Glomerular endothelial cell (primary cell): ENCODE measurements around the gene NISCH. TPM values are rescaled to one million over a fixed set of nuclear protein-coding genes. Genes with fewer than 3 reads are reported as not detected.

ENCODE experiments used
- DNase-seq: peaks from one replicate; pipeline ENCODE4 v3.0.0-alpha.2; 2011; ENCODE audit warnings: low read depth, low spot score; ENCODE audit errors: extremely low read depth
- total RNA-seq: library from RNA; depleted of rRNA; stranded (reverse); fragments of >200 nt; gene quantifications from 2 replicates; pipeline ENCODE4 v1.2.3, GENCODE V29; 2015

Gene NISCH
- total RNA-seq, 1 donor from 2014 or later = 113 TPM

DNA sequence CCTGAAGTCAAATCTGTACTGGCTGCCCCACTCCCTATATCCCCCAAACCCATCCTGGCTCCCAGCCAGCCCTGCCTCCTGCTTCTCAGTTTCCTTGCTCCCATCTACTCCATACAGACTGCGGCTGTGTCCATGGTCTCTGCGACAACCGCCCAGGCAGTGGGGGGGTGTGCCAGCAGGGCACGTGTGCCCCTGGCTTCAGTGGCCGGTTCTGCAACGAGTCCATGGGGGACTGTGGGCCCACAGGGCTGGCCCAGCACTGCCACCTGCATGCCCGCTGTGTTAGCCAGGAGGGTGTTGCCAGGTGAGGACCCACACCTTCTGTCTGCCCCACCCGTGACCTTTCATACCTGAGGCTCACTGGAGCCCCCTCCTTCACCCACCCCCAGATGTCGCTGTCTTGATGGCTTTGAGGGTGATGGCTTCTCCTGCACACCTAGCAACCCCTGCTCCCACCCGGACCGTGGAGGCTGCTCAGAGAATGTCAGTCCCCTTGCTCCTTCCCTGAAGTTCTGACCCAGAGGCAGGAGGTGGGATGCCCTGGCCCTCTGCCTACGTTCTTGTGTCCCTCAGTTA is 54.4 kb downstream of the NISCH start:
- no peak for DNase-seq

DNA sequence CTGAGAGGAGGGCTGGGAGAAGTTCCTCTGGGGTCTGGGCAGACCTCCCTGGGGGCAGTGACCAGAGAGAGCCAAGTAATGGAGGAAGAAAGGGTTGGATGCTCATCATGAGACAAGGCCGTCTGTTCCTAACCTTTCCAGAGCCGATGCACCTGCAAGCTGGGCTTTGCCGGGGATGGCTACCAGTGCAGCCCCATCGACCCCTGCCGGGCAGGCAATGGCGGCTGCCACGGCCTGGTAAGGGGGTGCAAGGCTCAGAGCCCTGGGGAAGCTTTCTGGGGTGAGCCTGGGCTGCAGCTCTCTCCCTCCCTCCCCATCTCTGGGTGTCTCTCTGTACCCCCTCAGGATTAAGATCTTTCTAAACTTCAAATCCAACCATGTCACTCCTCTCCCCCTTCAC is 56.1 kb downstream of the NISCH start:
- DNase-seq = no peak

DNA sequence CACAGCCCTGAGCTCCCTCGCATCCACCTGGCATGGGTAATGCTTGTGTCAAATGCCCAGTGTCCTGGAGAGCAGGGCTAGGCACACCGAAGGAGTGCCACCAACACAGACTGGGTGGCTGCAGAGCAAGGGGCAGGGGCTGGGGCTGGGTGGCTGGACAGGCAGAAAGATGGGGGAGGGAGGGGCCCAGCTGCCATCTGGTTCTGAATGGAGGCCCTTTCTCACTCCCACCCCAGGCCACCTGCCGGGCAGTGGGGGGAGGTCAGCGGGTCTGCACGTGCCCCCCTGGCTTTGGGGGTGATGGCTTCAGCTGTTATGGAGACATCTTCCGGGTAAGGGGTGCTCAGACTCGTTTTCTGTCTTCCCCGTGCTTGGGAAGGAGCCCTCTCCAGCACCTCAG is 56.7 kb downstream of the NISCH start:
- no peak for DNase-seq

DNA sequence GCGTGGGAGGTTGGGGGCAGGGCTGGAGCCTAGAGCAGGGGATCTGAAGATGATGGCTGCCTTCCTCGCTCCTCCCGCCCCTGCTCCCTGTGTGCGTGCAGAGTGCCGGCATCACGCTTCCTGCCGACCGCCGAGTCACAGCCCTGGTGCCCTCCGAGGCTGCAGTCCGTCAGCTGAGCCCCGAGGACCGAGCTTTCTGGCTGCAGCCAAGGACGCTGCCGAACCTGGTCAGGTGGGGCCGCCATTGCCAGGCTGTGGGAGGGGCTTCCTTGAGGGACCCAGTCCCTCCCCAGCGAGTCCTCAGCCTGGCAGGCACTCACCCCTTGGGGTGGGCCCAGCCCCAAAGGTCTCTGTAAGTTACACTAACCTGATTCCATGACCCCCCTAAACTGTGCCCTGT is 57.3 kb downstream of the NISCH start:
- DNase-seq = no peak

DNA sequence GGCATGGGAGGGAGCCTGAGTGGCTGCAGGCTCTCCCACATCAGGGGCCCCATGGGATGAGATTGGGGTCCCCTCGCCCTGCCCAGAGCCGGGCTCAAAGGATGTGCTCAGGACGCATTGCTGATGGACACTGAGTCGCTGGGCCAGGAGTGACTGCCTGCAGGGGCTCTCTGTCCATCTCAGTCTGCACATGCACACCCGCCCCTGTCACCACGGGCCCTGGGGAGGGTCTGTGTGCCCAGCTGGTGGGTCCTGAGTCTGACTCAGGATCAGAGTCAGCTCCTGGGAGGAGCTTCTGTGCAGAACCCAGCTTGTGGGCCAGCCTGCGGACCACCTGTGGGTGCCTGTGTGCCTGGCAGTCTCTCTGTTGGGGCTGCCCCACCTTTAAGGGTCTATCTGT is 57.9 kb downstream of the NISCH start:
- DNase-seq = no peak

DNA sequence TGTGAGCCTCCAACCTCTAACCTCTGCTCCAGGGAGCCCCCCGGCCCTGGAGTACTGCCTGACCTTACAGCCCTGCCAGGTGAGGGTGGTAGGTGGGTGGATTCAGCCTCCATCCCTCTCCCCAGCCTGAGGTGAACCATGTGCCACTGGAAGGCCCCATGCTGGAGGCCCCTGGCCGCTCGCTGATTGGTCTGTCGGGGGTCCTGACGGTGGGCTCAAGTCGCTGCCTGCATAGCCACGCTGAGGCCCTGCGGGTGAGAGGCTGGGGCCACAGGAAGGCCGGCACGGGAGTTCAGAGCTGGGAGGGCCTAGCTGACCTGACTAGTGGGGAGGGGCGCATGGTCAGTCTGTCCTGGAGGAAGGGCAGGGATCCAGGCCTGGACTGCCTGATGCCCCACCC is 59.2 kb downstream of the NISCH start:
- no peak for DNase-seq

DNA sequence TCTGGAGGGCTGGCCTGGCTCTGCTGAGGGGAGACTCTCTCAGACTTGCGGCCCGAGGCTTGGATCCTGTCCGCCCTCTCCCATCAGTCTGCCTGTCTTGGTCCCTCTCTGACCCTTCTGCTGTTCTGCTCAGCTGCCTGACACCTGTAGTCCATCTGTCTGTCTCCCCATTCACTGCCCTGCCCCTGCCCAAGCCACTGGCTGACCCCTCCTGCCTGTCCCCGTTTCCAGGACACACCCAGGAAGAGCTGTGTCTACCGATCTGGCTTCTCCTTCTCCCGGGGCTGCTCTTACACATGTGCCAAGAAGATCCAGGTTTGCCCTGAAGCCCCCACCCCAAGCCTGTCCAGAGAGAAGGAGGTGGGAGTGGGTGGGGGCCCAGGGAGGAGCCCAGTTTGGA is 59.8 kb downstream of the NISCH start:
- DNase-seq = no peak

DNA sequence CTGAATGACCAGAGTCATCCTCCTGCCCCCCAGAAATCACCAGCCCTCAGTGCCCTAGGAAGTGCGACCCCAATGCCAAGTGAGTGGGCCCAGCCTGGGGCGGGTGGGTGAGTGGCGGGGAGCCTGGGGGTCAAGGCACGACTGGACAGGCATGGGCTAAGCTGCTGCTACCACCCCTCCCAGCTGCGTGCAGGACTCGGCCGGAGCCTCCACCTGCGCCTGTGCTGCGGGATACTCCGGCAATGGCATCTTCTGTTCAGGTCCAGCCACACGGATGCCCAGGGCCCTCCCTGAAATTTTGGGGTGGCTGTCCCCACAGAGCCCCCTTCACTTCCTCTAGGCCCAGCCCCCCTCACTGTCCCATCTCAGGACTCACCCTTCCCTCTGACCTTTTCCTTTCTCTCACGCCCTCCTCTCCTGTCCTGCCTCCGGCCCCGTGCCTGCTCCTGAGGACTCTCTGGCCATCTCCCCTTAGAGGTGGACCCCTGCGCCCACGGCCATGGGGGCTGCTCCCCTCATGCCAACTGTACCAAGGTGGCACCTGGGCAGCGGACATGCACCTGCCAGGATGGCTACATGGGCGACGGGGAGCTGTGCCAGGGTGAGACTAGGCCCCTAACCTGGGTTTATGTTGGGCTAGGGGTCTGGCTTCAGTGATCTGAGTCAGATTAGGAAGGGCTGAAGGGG is 61.2 kb downstream of the NISCH start:
- DNase-seq = no peak

DNA sequence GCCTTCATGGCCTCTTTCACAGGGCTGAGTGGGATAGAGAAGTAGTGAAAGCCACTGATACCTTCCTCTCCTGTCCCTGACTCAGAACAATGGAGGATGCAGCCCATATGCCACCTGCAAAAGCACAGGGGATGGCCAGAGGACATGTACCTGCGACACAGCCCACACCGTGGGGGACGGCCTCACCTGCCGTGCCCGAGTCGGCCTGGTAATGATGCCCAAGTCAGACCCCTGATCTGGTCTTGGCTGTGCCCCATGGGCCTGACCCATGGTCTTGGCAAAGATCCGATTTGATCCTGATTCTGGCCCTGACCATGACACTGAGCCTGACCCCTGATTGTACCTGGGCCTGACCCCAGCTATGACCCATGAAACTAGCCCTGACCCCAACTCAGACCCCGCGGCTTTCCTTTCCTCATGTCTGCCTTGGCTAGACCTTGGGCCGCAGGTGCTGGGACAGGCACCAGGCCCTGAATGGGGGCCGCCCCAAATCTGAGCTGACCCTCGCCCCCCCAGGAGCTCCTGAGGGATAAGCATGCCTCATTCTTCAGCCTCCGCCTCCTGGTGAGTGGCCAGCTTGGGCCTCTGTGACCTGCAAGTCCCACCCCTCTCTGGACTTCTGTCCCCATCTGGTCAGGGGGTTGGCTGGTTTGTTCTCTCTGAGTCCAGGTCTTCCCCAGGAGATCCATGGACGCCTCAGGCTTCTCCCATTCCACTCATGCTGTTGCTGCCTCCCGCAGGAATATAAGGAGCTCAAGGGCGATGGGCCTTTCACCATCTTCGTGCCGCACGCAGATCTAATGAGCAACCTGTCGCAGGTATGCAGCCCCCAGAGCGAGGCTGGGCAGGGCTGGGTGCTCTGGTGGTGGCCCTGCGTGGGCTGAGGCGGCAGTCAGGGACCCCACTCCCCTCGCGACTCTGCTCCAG is 62.7 kb downstream of the NISCH start:
- no peak for DNase-seq

DNA sequence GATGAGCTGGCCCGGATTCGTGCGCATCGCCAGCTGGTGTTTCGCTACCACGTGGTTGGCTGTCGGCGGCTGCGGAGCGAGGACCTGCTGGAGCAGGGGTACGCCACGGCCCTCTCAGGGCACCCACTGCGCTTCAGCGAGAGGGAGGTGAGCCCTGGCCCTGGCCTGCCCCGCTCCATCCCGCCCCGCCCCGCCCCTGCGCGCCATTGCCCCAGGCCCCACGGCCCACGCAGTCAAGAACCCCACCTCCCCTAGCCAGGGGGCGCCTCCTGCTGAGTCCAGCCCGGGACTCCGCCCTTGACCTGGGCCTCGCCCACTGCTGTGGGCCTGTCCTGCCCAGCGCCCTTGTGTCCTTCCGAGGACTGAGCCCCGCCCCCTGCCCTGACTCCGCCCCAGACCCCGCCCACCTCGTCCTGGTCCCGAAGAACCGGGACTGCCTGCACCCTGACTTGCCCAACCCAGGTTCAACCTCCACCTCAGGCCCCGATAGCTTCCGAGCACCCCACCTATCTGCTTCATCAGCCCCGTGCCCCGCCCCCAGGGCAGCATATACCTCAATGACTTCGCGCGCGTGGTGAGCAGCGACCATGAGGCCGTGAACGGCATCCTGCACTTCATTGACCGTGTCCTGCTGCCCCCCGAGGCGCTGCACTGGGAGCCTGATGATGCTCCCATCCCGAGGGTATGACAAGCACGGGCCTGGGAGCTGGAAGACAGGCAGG is 63.5 kb downstream of the NISCH start:
- DNase-seq = no peak

DNA sequence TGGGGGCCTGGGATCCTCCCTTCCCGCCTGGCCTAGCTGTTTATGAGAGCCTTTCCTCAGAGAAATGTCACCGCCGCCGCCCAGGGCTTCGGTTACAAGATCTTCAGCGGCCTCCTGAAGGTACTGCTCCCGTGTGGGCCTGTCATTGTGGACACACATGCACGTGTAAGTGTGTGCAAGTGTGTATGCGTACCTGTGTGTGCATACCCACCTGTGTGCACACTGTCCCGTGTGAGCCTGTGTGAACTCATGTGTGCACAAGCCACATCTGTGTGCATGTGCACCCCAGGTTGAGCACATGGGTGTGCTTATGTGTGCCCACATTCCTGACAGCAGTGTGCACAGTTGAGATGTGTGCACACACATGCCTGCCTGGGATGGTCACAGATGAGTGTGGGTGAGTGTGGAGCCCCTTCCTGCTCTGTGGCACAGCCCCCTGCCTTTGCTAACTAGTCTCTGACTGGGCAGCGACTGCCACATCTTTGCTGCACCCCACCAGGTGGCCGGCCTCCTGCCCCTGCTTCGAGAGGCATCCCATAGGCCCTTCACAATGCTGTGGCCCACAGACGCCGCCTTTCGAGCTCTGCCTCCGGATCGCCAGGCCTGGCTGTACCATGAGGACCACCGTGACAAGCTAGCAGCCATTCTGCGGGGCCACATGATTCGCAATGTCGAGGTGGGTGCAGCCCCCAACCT is 64.2 kb downstream of the NISCH start:
- no peak for DNase-seq

DNA sequence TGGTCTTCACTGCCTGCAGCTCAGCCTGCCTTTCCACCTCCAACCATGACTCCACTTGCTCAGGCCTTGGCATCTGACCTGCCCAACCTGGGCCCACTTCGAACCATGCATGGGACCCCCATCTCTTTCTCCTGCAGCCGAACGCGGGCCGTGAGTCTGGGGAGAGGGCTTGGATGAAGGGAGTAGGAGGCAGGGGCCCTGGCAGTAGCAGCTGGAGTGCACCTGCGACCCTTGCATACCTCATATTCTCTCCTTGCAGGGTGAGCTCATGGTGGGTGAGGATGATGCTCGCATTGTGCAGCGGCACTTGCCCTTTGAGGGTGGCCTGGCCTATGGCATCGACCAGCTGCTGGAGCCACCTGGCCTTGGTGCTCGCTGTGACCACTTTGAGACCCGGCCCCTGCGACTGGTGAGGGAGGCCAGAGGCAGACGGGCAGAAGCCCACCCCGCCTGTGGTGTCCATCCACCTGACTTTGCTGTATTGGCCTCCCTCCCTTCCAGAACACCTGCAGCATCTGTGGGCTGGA is 64.8 kb downstream of the NISCH start:
- no peak for DNase-seq

DNA sequence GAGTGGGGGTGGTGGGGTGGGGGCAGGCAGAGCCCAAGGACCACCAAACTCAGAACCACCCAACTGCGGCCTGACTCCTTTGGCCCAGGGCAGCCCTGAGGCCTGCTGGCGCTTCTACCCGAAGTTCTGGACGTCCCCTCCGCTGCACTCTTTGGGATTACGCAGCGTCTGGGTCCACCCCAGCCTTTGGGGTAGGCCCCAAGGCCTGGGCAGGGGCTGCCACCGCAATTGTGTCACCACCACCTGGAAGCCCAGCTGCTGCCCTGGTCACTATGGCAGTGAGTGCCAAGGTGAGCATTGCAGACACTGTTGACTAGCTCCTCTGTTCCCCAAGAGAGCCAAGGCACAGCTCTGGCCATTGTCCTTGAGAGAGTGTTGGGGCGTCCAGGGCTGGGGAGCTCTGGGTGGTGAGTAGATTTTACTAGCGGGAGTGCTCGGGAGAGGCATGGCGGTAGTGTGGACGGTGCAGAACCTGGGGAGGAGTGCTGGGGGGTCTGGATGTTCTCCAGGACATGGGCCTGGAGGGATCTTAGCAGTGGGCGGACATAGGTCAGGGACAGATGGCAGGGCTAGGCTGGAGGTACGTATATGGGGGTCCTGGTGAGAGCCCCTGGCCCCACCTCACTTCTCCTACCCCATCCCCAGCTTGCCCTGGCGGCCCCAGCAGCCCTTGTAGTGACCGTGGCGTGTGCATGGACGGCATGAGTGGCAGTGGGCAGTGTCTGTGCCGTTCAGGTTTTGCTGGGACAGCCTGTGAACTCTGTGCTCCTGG is 65.5 kb downstream of the NISCH start:
- DNase-seq = no peak

DNA sequence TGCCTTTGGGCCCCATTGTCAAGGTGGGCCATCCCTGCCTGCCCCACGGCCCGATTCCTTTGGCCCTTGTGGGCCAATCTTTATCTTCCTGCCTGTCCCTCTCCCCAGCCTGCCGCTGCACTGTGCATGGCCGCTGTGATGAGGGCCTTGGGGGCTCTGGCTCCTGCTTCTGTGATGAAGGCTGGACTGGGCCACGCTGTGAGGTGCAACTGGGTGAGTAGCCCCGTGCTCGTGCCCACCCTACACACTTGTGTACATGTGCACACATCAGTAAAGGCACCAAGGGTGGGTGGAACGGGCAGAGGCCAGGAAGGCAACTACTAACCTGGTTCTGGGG is 66.1 kb downstream of the NISCH start:
- DNase-seq = no peak

DNA sequence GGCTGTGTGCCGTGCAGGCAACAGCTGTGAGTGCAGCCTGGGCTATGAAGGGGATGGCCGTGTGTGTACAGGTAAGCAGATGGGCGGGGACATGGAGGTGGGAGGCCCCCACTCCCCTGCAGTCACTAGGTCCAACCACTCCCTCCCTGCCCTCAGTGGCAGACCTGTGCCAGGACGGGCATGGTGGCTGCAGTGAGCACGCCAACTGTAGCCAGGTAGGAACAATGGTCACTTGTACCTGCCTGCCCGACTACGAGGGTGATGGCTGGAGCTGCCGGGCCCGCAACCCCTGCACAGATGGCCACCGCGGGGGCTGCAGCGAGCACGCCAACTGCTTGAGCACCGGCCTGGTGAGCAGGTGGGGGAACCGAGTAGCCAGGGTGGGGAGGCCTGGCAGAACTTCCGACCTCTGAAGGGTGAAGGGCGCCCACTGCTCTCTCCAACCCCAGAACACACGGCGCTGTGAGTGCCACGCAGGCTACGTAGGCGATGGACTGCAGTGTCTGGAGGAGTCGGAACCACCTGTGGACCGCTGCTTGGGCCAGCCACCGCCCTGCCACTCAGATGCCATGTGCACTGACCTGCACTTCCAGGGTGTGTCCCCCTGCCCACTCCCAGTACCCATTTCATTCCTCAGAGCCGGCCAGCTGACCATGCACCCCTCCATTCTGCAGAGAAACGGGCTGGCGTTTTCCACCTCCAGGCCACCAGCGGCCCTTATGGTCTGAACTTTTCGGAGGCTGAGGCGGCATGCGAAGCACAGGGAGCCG is 66.7 kb downstream of the NISCH start:
- DNase-seq = no peak

DNA sequence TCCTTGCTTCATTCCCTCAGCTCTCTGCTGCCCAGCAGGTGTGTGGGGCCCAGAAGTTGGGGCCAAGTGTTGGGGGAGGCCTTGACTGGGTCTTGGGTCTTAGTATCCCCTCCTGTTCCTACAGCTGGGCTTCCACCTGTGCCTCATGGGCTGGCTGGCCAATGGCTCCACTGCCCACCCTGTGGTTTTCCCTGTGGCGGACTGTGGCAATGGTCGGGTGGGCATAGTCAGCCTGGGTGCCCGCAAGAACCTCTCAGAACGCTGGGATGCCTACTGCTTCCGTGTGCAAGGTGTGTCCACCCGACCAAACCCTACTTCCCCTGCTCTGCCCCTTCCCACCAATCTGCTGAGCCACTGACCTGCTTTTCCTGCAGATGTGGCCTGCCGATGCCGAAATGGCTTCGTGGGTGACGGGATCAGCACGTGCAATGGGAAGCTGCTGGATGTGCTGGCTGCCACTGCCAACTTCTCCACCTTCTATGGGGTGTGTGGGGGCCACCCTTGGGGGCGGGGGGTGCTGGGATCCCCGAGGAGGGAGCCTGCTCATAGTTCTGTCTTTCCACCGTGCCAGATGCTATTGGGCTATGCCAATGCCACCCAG is 67.3 kb downstream of the NISCH start:
- DNase-seq = no peak

DNA sequence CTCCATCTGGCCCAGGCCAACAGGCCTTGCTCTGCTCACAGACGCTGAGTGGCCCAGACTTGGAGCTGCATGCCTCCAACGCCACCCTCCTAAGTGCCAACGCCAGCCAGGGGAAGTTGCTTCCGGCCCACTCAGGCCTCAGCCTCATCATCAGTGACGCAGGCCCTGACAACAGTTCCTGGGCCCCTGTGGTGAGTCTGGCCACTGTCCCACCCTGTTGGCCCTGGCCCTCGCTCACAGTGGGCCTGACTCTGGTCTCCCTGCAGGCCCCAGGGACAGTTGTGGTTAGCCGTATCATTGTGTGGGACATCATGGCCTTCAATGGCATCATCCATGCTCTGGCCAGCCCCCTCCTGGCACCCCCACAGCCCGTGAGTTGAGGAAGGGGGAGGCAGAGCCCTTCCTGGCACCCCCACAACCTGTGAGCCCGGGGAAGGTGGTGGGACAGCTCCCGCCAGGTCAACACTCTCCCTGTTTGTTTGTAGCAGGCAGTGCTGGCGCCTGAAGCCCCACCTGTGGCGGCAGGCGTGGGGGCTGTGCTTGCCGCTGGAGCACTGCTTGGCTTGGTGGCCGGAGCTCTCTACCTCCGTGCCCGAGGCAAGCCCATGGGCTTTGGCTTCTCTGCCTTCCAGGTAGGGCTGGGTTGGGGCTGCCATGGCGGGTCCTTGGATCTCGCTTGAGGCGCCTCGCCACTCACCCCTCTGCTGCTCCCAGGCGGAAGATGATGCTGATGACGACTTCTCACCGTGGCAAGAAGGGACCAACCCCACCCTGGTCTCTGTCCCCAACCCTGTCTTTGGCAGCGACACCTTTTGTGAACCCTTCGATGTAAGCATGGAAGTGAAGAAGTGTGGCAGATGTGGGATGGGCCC is 68.2 kb downstream of the NISCH start:
- no peak for DNase-seq
